Neuronal stem cell (in vitro differentiated cells): ENCODE measurements around the gene APOBEC2.
A peak's percentile ranks its signal among the peaks of the same experiment; 100 is the strongest.

Source experiments
- DNase-seq: peaks from one replicate; pipeline ENCODE4 v3.0.0-alpha.2; 2013; ENCODE audit warnings: low spot score
- H2AFZ ChIP-seq: one replicate; pipeline ENCODE4 v1.6.1; 2013; ENCODE audit warnings: mild to moderate bottlenecking, low read length, inconsistent platforms
- H2AK5ac ChIP-seq: 2 replicates; pipeline ENCODE4 v1.6.1; 2013; ENCODE audit warnings: low read depth, mild to moderate bottlenecking, inconsistent platforms, low read length, moderate library complexity, mixed read lengths
- H2BK120ac ChIP-seq: 2 replicates; pipeline ENCODE4 v1.6.1; 2013; ENCODE audit warnings: low read depth, mild to moderate bottlenecking, inconsistent platforms, low read length, moderate library complexity, mixed read lengths
- H2BK12ac ChIP-seq: one replicate; pipeline ENCODE4 v1.6.1; 2013; ENCODE audit warnings: low read length, inconsistent platforms
- H2BK15ac ChIP-seq: 2 replicates; pipeline ENCODE4 v1.6.1; 2013; ENCODE audit warnings: mild to moderate bottlenecking, low read length, inconsistent platforms, mixed read lengths
- H2BK5ac ChIP-seq: one replicate; pipeline ENCODE4 v1.6.1; 2013; ENCODE audit warnings: inconsistent platforms, mild to moderate bottlenecking, low read length, moderate library complexity
- H3K14ac ChIP-seq: one replicate; pipeline ENCODE4 v1.6.1; 2013; ENCODE audit warnings: low read length, inconsistent platforms
- H3K18ac ChIP-seq: 2 replicates; pipeline ENCODE4 v1.6.1; 2013; ENCODE audit warnings: low read length, inconsistent platforms
- H3K23ac ChIP-seq: 2 replicates; pipeline ENCODE4 v1.6.1; 2013; ENCODE audit warnings: low read depth, mild to moderate bottlenecking, mixed read lengths, low read length, inconsistent platforms; ENCODE audit not compliant: poor library complexity
- H3K27ac ChIP-seq: replicated peaks from 3 replicates; pipeline ENCODE4 v1.5.1; 2013; ENCODE audit warnings: low read length, inconsistent platforms
- H3K27me3 ChIP-seq, 3 experiments: 2 replicates each; pipeline ENCODE4 v1.6.1; 2013; ENCODE audit warnings: low read length in 3 of 3, mild to moderate bottlenecking in 2 of 3, inconsistent platforms in 1 of 3, low read depth in 1 of 3, mixed read lengths in 1 of 3, moderate library complexity in 1 of 3; ENCODE audit not compliant: control insufficient read depth in 3 of 3, insufficient read depth in 3 of 3
- H3K36me3 ChIP-seq, 2 donors: replicated peaks in 1 of 2; 2 replicates each; pipeline ENCODE4 v1.6.1; 2013; ENCODE audit warnings: low read length in 2 of 2; ENCODE audit not compliant: control insufficient read depth in 2 of 2, insufficient read depth in 2 of 2
- H3K4ac ChIP-seq: 2 replicates; pipeline ENCODE4 v1.6.1; 2013; ENCODE audit warnings: inconsistent platforms, mild to moderate bottlenecking, low read length, moderate library complexity
- H3K4me1 ChIP-seq, 2 donors: 1 replicate in 1 of 2; 2 replicates in 1 of 2; pipeline ENCODE4 v1.6.1; 2013; ENCODE audit warnings: low read length in 2 of 2, low read depth in 1 of 2; ENCODE audit not compliant: control insufficient read depth in 2 of 2, insufficient read depth in 1 of 2
- H3K4me2 ChIP-seq: one replicate; pipeline ENCODE4 v1.6.1; 2013; ENCODE audit warnings: mild to moderate bottlenecking, low read length, inconsistent platforms; ENCODE audit not compliant: insufficient read depth, poor library complexity, severe bottlenecking
- H3K4me3 ChIP-seq, 2 donors: 2 replicates each; pipeline ENCODE4 v1.5.1; 2013; ENCODE audit warnings: low read length in 2 of 2, mild to moderate bottlenecking in 2 of 2, inconsistent platforms in 1 of 2, moderate library complexity in 1 of 2
- H3K79me1 ChIP-seq: one replicate; pipeline ENCODE4 v1.6.1; 2013; ENCODE audit warnings: low read depth, mild to moderate bottlenecking, inconsistent platforms, low read length, moderate library complexity
- H3K9ac ChIP-seq: one replicate; pipeline ENCODE4 v1.6.1; 2013; ENCODE audit warnings: mild to moderate bottlenecking, low read depth, low read length, inconsistent platforms; ENCODE audit not compliant: poor library complexity
- H3K9me3 ChIP-seq, 2 donors: replicated peaks in 1 of 2; 2 replicates each; pipeline versions ENCODE3 to v1.6.1; 2013; ENCODE audit warnings: low read length in 2 of 2, mild to moderate bottlenecking in 2 of 2, inconsistent platforms in 1 of 2, low read depth in 1 of 2, mixed read lengths in 1 of 2, moderate library complexity in 1 of 2; ENCODE audit not compliant: control insufficient read depth in 2 of 2, insufficient read depth in 1 of 2
- H4K8ac ChIP-seq: one replicate; pipeline ENCODE4 v1.6.1; 2013; ENCODE audit warnings: low read depth, mild to moderate bottlenecking, inconsistent platforms, low read length, moderate library complexity
- H4K91ac ChIP-seq: one replicate; pipeline ENCODE4 v1.6.1; 2013; ENCODE audit warnings: low read length, low read depth, mild to moderate bottlenecking, inconsistent platforms; ENCODE audit not compliant: poor library complexity
- WGBS, 2 donors: extraction: QIAGEN DNeasy Blood & Tissue Kit; methylation state at CpG; one replicate each; pipeline ENCODE4 v1.1.7; 2013; ENCODE audit warnings: missing lambda C conversion rate in 2 of 2, mixed read lengths in 1 of 2; ENCODE audit not compliant: insufficient read length in 2 of 2, insufficient replicate concordance in 1 of 2; ENCODE audit errors: extremely low coverage in 2 of 2; 5-methylcytosine and 5-hydroxymethylcytosine counted together

The APOBEC2 gene

GRCh38 chr6:41049521-41049920 is 3.5 kb upstream of the APOBEC2 start:
- Histone ChIP-seq H3K27ac (no peak overlapping the region), H4K91ac (no peak overlapping the region), H2BK15ac (no peak overlapping the region), H3K79me1 (no peaks in the 10 kb centered on the region), H3K4me1 (peaks cover 4 to 5% of the 10 kb centered on the region in 2 donors), H3K23ac (no peak overlapping the region), H2BK5ac (no peak overlapping the region), H3K9me3 (no peaks in the 10 kb centered on the region), H2BK12ac (no peak overlapping the region), H3K4me2 (no peak overlapping the region), H2AK5ac (no peak overlapping the region), H3K14ac (no peak overlapping the region), H3K4ac (no peak overlapping the region), H3K36me3 (no peaks in the 10 kb centered on the region), H3K27me3 (no peaks in the 10 kb centered on the region), H3K4me3 (no peak overlapping the region), H3K18ac (no peak overlapping the region), H2BK120ac (no peak overlapping the region), H4K8ac (no peak overlapping the region), H2AFZ (no peak overlapping the region), H3K9ac (no peak overlapping the region)
- WGBS, 2 donors: no CpG with 5 or more reads among the region's 1 CpG
- DNase-seq: no peak

- WGBS, 2 donors: no CpG with 5 or more reads among the region's 7 CpGs
- H3K4me2 ChIP-seq: no peak overlapping the region
- no peaks in the 10 kb centered on the region for H3K9me3 ChIP-seq
- H3K14ac ChIP-seq: no peak overlapping the region
- no peak overlapping the region for H2AFZ ChIP-seq
- H2BK5ac ChIP-seq: no peak overlapping the region
- no peak for DNase-seq
- no peak overlapping the region for H2BK15ac ChIP-seq
- no peaks in the 10 kb centered on the region for H3K36me3 ChIP-seq
- no peak overlapping the region for H4K91ac ChIP-seq
- no peak overlapping the region for H3K23ac ChIP-seq
- no peak overlapping the region for H3K9ac ChIP-seq
- peaks cover 4 to 5% of the 10 kb centered on the region in 2 donors for H3K4me1 ChIP-seq
- H2AK5ac ChIP-seq: no peak overlapping the region
- no peaks in the 10 kb centered on the region for H3K27me3 ChIP-seq
- H3K4me3 ChIP-seq: no peak overlapping the region
- no peak overlapping the region for H3K27ac ChIP-seq
- no peak overlapping the region for H3K4ac ChIP-seq
- no peak overlapping the region for H2BK12ac ChIP-seq
- no peak overlapping the region for H3K18ac ChIP-seq
- no peaks in the 10 kb centered on the region for H3K79me1 ChIP-seq
- no peak overlapping the region for H2BK120ac ChIP-seq
- H4K8ac ChIP-seq: no peak overlapping the region
Observed at GRCh38 chr6:41049955-41050354, 3.0 kb upstream of the APOBEC2 start.

GRCh38 chr6:41050536-41050935 is 2.5 kb upstream of the APOBEC2 start:
- H3K79me1 ChIP-seq: no peaks in the 10 kb centered on the region
- H4K8ac ChIP-seq: no peak overlapping the region
- no peak overlapping the region for H2BK12ac ChIP-seq
- H2AK5ac ChIP-seq: no peak overlapping the region
- peaks cover 4 to 5% of the 10 kb centered on the region in 2 donors for H3K4me1 ChIP-seq
- H2BK15ac ChIP-seq: no peak overlapping the region
- no peaks in the 10 kb centered on the region for H3K9me3 ChIP-seq
- no peak overlapping the region for H3K23ac ChIP-seq
- no peaks in the 10 kb centered on the region for H3K36me3 ChIP-seq
- no peak overlapping the region for H3K27ac ChIP-seq
- H2AFZ ChIP-seq: no peak overlapping the region
- no peaks in the 10 kb centered on the region for H3K27me3 ChIP-seq
- no peak overlapping the region for H3K9ac ChIP-seq
- no peak overlapping the region for H2BK120ac ChIP-seq
- H3K4ac ChIP-seq: no peak overlapping the region
- no peak overlapping the region for H2BK5ac ChIP-seq
- no peak overlapping the region for H4K91ac ChIP-seq
- H3K4me3 ChIP-seq: no peak overlapping the region
- DNase-seq: no peak
- no peak overlapping the region for H3K18ac ChIP-seq
- no peak overlapping the region for H3K14ac ChIP-seq
- H3K4me2 ChIP-seq: no peak overlapping the region
- WGBS, 2 donors: no CpG with 5 or more reads among the region's 3 CpGs

GRCh38 chr6:41051873-41052272 is 1.1 kb upstream of the APOBEC2 start:
- DNase-seq: no peak
- Histone ChIP-seq H2AFZ (peak overlapping the region; percentile 4), H4K91ac (no peak overlapping the region), H3K79me1 (no peaks in the 10 kb centered on the region), H4K8ac (no peak overlapping the region), H2BK5ac (no peak overlapping the region), H2BK12ac (no peak overlapping the region), H3K4ac (no peak overlapping the region), H3K27ac (no peak overlapping the region), H3K18ac (no peak overlapping the region), H3K4me1 (peaks cover 4 to 5% of the 10 kb centered on the region in 2 donors), H2AK5ac (no peak overlapping the region), H2BK15ac (no peak overlapping the region), H3K14ac (no peak overlapping the region), H3K9ac (no peak overlapping the region), H3K27me3 (no peaks in the 10 kb centered on the region), H3K36me3 (no peaks in the 10 kb centered on the region), H3K4me2 (no peak overlapping the region), H3K23ac (no peak overlapping the region), H3K9me3 (no peaks in the 10 kb centered on the region), H3K4me3 (no peak overlapping the region), H2BK120ac (no peak overlapping the region)
- WGBS, 2 donors: no CpG with 5 or more reads among the region's 5 CpGs
